Measurements from ENCODE around the gene KIF5C.

DNA sequence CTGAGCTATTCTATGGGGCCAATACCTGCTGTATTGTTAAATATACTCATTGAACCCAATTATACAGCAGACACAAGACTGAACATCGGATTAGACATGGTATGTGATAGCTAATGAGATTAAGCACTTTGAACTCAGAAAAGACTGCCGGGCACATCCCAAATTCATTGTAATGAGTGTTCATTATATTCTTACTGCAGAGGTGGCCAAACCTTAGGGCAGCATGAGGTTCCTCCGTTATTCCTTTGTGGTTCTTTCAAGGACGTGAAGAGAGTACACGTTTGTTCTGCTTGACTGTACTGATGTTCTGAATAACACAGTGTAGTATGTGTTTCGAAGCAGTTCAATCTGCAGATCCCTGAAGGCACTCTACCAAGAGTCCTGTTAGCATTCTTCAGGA, 78.4 kb downstream of the KIF5C start:
- TF ChIP-seq REST (IDR thresholded peaks at IDR 0.05; ENCODE audit: insufficient read depth in 1 of 2, low read depth in 2 of 2, low read length in 1 of 2) (no peak), POLR2AphosphoS5 (IDR thresholded peaks at IDR 0.05; ENCODE audit: low read depth, low read length) (no peak)
- TF ChIP-seq, protein P1, sequence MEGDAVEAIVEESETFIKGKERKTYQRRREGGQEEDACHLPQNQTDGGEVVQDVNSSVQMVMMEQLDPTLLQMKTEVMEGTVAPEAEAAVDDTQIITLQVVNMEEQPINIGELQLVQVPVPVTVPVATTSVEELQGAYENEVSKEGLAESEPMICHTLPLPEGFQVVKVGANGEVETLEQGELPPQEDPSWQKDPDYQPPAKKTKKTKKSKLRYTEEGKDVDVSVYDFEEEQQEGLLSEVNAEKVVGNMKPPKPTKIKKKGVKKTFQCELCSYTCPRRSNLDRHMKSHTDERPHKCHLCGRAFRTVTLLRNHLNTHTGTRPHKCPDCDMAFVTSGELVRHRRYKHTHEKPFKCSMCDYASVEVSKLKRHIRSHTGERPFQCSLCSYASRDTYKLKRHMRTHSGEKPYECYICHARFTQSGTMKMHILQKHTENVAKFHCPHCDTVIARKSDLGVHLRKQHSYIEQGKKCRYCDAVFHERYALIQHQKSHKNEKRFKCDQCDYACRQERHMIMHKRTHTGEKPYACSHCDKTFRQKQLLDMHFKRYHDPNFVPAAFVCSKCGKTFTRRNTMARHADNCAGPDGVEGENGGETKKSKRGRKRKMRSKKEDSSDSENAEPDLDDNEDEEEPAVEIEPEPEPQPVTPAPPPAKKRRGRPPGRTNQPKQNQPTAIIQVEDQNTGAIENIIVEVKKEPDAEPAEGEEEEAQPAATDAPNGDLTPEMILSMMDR (IDR thresholded peaks at IDR 0.05), result no peak

Data from Panc1 (cell line).